ENCODE data around the gene KLK5. TPM values are rescaled to one million over a fixed set of nuclear protein-coding genes. Genes with fewer than 3 reads are reported as not detected.

The KLK5 gene
- total RNA-seq, 1 experiment from 2014 or later = not detected

GRCh38 chr19:50968716-50969412, 16.0 kb upstream of the KLK5 start:
- Mint-ChIP-seq H3K36me3 (ENCODE audit: insufficient read depth, unreplicated experiment) (peaks cover 5% of the 10 kb centered on the region), H3K27ac (ENCODE audit: unreplicated experiment) (no peak overlapping the region), H3K4me1 (ENCODE audit: low read depth, unreplicated experiment) (no peaks in the 10 kb centered on the region), H3K9me3 (ENCODE audit: unreplicated experiment) (no peaks in the 10 kb centered on the region), H3K4me3 (ENCODE audit: unreplicated experiment) (no peak overlapping the region), H3K27me3 (ENCODE audit: insufficient read depth, unreplicated experiment) (peaks cover 3% of the 10 kb centered on the region)
- TF ChIP-seq CTCF (IDR thresholded peaks at IDR 0.05; ENCODE audit: insufficient read depth in 1 of 2, low read depth in 1 of 2, low read length in 1 of 2, severe bottlenecking in 1 of 2, unreplicated experiment in 1 of 2) = no peak
- Histone ChIP-seq H3K4me3 (ENCODE audit: low read depth, low read length) (no peak overlapping the region), H3K36me3 (ENCODE audit: control insufficient read depth, insufficient read depth, low read length) (no peaks in the 10 kb centered on the region), H3K4me1 (peaks cover 11% of the 10 kb centered on the region; the same call in 1 of the 2 replicates), H3K27me3 (replicated peaks; ENCODE audit: control insufficient read depth, insufficient read depth, low read length) (no peaks in the 10 kb centered on the region), H3K9me3 (no peaks in the 10 kb centered on the region)
- intact Hi-C loops (cut with micrococcal nuclease; ENCODE audit: unreplicated experiment) = no loop called here
- ChIA-PET CTCF (no interaction called here), POLR2A (no interaction called here)
- DNase-seq = peak in 1 of 2 experiments; percentile 67
- BruUV-seq (replicated peaks) = no TSS peak

- H3K9me3 Mint-ChIP-seq (ENCODE audit: unreplicated experiment) = peaks cover 1% of the 10 kb centered on the region
- no peaks in the 10 kb centered on the region for H3K9me3 ChIP-seq
- ChIA-PET POLR2A (no interaction called here), CTCF (no interaction called here)
- peaks cover 2% of the 10 kb centered on the region for H3K36me3 Mint-ChIP-seq (ENCODE audit: insufficient read depth, unreplicated experiment)
- H3K4me3 ChIP-seq (ENCODE audit: low read depth, low read length) = no peak overlapping the region
- no peak for DNase-seq
- H3K27me3 Mint-ChIP-seq (ENCODE audit: insufficient read depth, unreplicated experiment) = peaks cover 3% of the 10 kb centered on the region
- BruUV-seq (replicated peaks) = no TSS peak
- peaks cover 11% of the 10 kb centered on the region; the same call in 1 of the 2 replicates for H3K4me1 ChIP-seq
- no peak for TF ChIP-seq CTCF (IDR thresholded peaks at IDR 0.05; ENCODE audit: insufficient read depth in 1 of 2, low read depth in 1 of 2, low read length in 1 of 2, severe bottlenecking in 1 of 2, unreplicated experiment in 1 of 2)
- H3K4me1 Mint-ChIP-seq (ENCODE audit: low read depth, unreplicated experiment) = no peaks in the 10 kb centered on the region
- H3K4me3 Mint-ChIP-seq (ENCODE audit: unreplicated experiment) = no peak overlapping the region
- no peaks in the 10 kb centered on the region for H3K27me3 ChIP-seq (replicated peaks; ENCODE audit: control insufficient read depth, insufficient read depth, low read length)
- intact Hi-C loops (cut with micrococcal nuclease; ENCODE audit: unreplicated experiment) = no loop called here
- no peak overlapping the region for H3K27ac Mint-ChIP-seq (ENCODE audit: unreplicated experiment)
- no peaks in the 10 kb centered on the region for H3K36me3 ChIP-seq (ENCODE audit: control insufficient read depth, insufficient read depth, low read length)
These were observed 15.3 kb upstream of the KLK5 start for GRCh38 chr19:50967929-50968715.

- Mint-ChIP-seq H3K9me3 (ENCODE audit: unreplicated experiment) (peaks cover 29% of the 10 kb centered on the region), H3K4me3 (ENCODE audit: unreplicated experiment) (no peak overlapping the region)
These were observed 11.4 kb upstream of the KLK5 start for GRCh38 chr19:50964266-50964665.

More at GRCh38 chr19:50964266-50964665, 11.4 kb upstream of the KLK5 start:
- Histone ChIP-seq H3K27me3 (replicated peaks; ENCODE audit: control insufficient read depth, insufficient read depth, low read length) (no peaks in the 10 kb centered on the region), H3K36me3 (ENCODE audit: control insufficient read depth, insufficient read depth, low read length) (no peaks in the 10 kb centered on the region), H3K4me1 (peaks cover 7% of the 10 kb centered on the region; the same call in 1 of the 2 replicates), H3K4me3 (ENCODE audit: low read depth, low read length) (no peak overlapping the region), H3K9me3 (no peaks in the 10 kb centered on the region)
- ChIA-PET POLR2A (no interaction called here), CTCF (no interaction called here)
- H3K27ac Mint-ChIP-seq (ENCODE audit: unreplicated experiment) = no peak overlapping the region
- peaks cover 12% of the 10 kb centered on the region for H3K27me3 Mint-ChIP-seq (ENCODE audit: insufficient read depth, unreplicated experiment)
- no TSS peak for BruUV-seq (replicated peaks)
- intact Hi-C loops (cut with micrococcal nuclease; ENCODE audit: unreplicated experiment) = no loop called here
- no peak for TF ChIP-seq CTCF (IDR thresholded peaks at IDR 0.05; ENCODE audit: insufficient read depth in 1 of 2, low read depth in 1 of 2, low read length in 1 of 2, severe bottlenecking in 1 of 2, unreplicated experiment in 1 of 2)
- peaks cover 4% of the 10 kb centered on the region for H3K4me1 Mint-ChIP-seq (ENCODE audit: low read depth, unreplicated experiment)
- H3K36me3 Mint-ChIP-seq (ENCODE audit: insufficient read depth, unreplicated experiment) = no peaks in the 10 kb centered on the region
- no peak for DNase-seq
